SK-N-SH (cell line): ENCODE data around the gene BRMS1. TPM values are rescaled to one million over a fixed set of nuclear protein-coding genes. Genes with fewer than 3 reads are reported as not detected.

Experiments used
- CTCF ChIA-PET: fragments of 300-600, 350-600 bp; formaldehyde crosslinking; extraction: SDS; loops from one replicate; lab custom pipeline; 2021; lab: Yijun Ruan, JAX
- POLR2A ChIA-PET: fragments of 350-600 bp; sonication (Branson Sonifier 250); formaldehyde crosslinking; extraction: SDS; loops from one replicate; lab custom pipeline; 2020; ENCODE audit warnings: antibody characterized with exemption, inconsistent platforms; lab: Yijun Ruan, JAX
- DNase-seq: peaks from one replicate; pipeline ENCODE4 v3.0.0; 2012
- H2AFZ ChIP-seq: fragments of 200-600 bp; sonication (generic); 2 replicates; pipeline ENCODE4 v1.8.1; 2016; ENCODE audit warnings: antibody characterized with exemption, mild to moderate bottlenecking, low read depth
- H3F3A ChIP-seq: fragments of 200-600 bp; sonication (generic); replicated peaks from 2 replicates; pipeline ENCODE3; 2016; ENCODE audit warnings: antibody characterized with exemption, mild to moderate bottlenecking; ENCODE audit not compliant: insufficient read depth
- H3K27ac ChIP-seq, 2 experiments: fragments of 200-500 bp in 1 of 2; fragments of 200-600 bp in 1 of 2; sonication (Bioruptor generic) in 1 of 2; sonication (generic), shearing (Covaris generic) in 1 of 2; 2 replicates each; pipeline versions ENCODE4 v1.5.1 to v1.6.1; 2014 to 2016; ENCODE audit warnings: low read depth in 2 of 2, inconsistent platforms in 1 of 2, low read length in 1 of 2, mild to moderate bottlenecking in 1 of 2, mixed read lengths in 1 of 2
- H3K27me3 ChIP-seq: fragments of 200-600 bp; sonication (generic), shearing (Covaris generic); 2 replicates; pipeline ENCODE4 v1.6.1; 2016; ENCODE audit warnings: mixed run types; ENCODE audit not compliant: insufficient read depth
- H3K36me3 ChIP-seq, 2 experiments: fragments of 200-500 bp in 1 of 2; fragments of 200-600 bp in 1 of 2; sonication (Bioruptor generic) in 1 of 2; sonication (generic) in 1 of 2; replicated peaks in 1 of 2; 2 replicates each; pipeline versions ENCODE3 to v1.5.1; 2014 to 2016; ENCODE audit warnings: low read length in 1 of 2, mild to moderate bottlenecking in 1 of 2; ENCODE audit not compliant: insufficient read depth in 2 of 2, control insufficient read depth in 1 of 2
- H3K4me1 ChIP-seq, 2 experiments: fragments of 200-500 bp in 1 of 2; fragments of 200-600 bp in 1 of 2; sonication (Bioruptor generic) in 1 of 2; sonication (generic), shearing (Covaris generic) in 1 of 2; 2 replicates each; pipeline versions ENCODE4 v1.5.1 to v1.6.1; 2014 to 2016; ENCODE audit warnings: low read depth in 1 of 2, low read length in 1 of 2, mixed run types in 1 of 2; ENCODE audit not compliant: insufficient read depth in 2 of 2, control insufficient read depth in 1 of 2
- H3K4me2 ChIP-seq: fragments of 200-600 bp; sonication (generic), shearing (Covaris generic); 2 replicates; pipeline ENCODE4 v1.6.1; 2017; ENCODE audit warnings: mixed run types
- H3K4me3 ChIP-seq, 2 experiments: fragments of 200-500 bp in 1 of 2; fragments of 200-600 bp in 1 of 2; sonication (Bioruptor generic) in 1 of 2; sonication (generic), shearing (Covaris generic) in 1 of 2; 2 replicates each; pipeline versions ENCODE4 v1.5.1 to v1.8.1; 2014 to 2016; ENCODE audit warnings: low read depth in 2 of 2, inconsistent platforms in 1 of 2, low read length in 1 of 2, mild to moderate bottlenecking in 1 of 2, mixed read lengths in 1 of 2, moderate library complexity in 1 of 2
- H3K79me2 ChIP-seq: fragments of 200-600 bp; sonication (generic); 2 replicates; pipeline ENCODE4 v1.8.1; 2017; ENCODE audit warnings: mild to moderate bottlenecking; ENCODE audit not compliant: insufficient read depth
- H3K9ac ChIP-seq: fragments of 200-600 bp; sonication (generic); 2 replicates; pipeline ENCODE4 v1.6.1; 2017; ENCODE audit warnings: mixed run types
- H3K9me2 ChIP-seq: fragments of 200-600 bp; sonication (generic); 2 replicates; pipeline ENCODE4 v1.6.1; 2017; ENCODE audit warnings: mixed run types
- H3K9me3 ChIP-seq: fragments of 200-600 bp; sonication (generic); 2 replicates; pipeline ENCODE4 v1.6.1; 2017; ENCODE audit warnings: mixed run types, mild to moderate bottlenecking, moderate library complexity
- H4K20me1 ChIP-seq: fragments of 200-600 bp; sonication (generic); 2 replicates; pipeline ENCODE4 v1.6.1; 2017; ENCODE audit warnings: mild to moderate bottlenecking, mixed run types; ENCODE audit not compliant: insufficient read depth
- EP300 ChIP-seq, 2 experiments: IDR thresholded peaks; 2 replicates each; pipeline versions ENCODE4 v1.4.0 to v1.6.1; 2012; ENCODE audit warnings: borderline replicate concordance in 1 of 2, low read depth in 1 of 2, low read length in 1 of 2
- EZH2phosphoT487 ChIP-seq: fragments of 200-600 bp; sonication (generic); IDR thresholded peaks from 2 replicates; pipeline ENCODE4 v1.6.1; 2017; ENCODE audit warnings: low read depth, mixed run types, mild to moderate bottlenecking, antibody characterized with exemption, moderate library complexity, borderline replicate concordance
- FOXJ3 ChIP-seq: sonication (generic); formaldehyde crosslinking; IDR thresholded peaks from 2 replicates; pipeline ENCODE4 v1.5.1; 2020; ENCODE audit warnings: mild to moderate bottlenecking, missing genetic modification reagents
- FOXM1 ChIP-seq: IDR thresholded peaks from 2 replicates; pipeline ENCODE4 v1.4.0; 2012; ENCODE audit warnings: low read depth, mild to moderate bottlenecking
- GABPA ChIP-seq: IDR thresholded peaks from 2 replicates; pipeline ENCODE4 v1.4.0; 2012; ENCODE audit warnings: low read depth, mild to moderate bottlenecking
- GATA2 ChIP-seq: sonication (generic); formaldehyde crosslinking; IDR thresholded peaks from 2 replicates; pipeline ENCODE4 v1.5.0; 2020; ENCODE audit warnings: mild to moderate bottlenecking, missing genetic modification reagents
- JUND ChIP-seq: IDR thresholded peaks from 2 replicates; pipeline ENCODE4 v1.4.0; 2012
- MAX ChIP-seq: IDR thresholded peaks from 2 replicates; pipeline ENCODE4 v1.4.0; 2012; ENCODE audit warnings: low read depth
- MXI1 ChIP-seq: IDR thresholded peaks from 2 replicates; pipeline ENCODE4 v1.6.1; 2012; ENCODE audit warnings: mild to moderate bottlenecking, low read depth, low read length, improper control_type of control experiment
- PBX3 ChIP-seq: IDR thresholded peaks from 2 replicates; pipeline ENCODE4; 2012
- POLR2AphosphoS5 ChIP-seq: IDR thresholded peaks from 2 replicates; pipeline ENCODE4 v1.6.1; 2012; ENCODE audit warnings: low read depth, low read length
- RAD21 ChIP-seq: IDR thresholded peaks from 2 replicates; pipeline ENCODE4 v1.6.1; 2012; ENCODE audit warnings: mild to moderate bottlenecking, low read length
- RFX5 ChIP-seq: IDR thresholded peaks from 2 replicates; pipeline ENCODE4 v1.6.1; 2012; ENCODE audit warnings: mild to moderate bottlenecking, improper control_type of control experiment, low read length
- RXRA ChIP-seq: IDR thresholded peaks from 2 replicates; pipeline ENCODE4 v1.4.0; 2012; ENCODE audit warnings: low read depth, mild to moderate bottlenecking, borderline replicate concordance
- TCF12 ChIP-seq: IDR thresholded peaks from 2 replicates; pipeline ENCODE4 v1.4.0; 2012
- TEAD4 ChIP-seq: IDR thresholded peaks from 2 replicates; pipeline ENCODE4 v1.4.0; 2012; ENCODE audit warnings: mild to moderate bottlenecking, borderline replicate concordance; ENCODE audit not compliant: insufficient read depth
- ZBTB33 ChIP-seq: IDR thresholded peaks from 2 replicates; pipeline ENCODE4 v1.4.0; 2012; ENCODE audit warnings: low read depth, borderline replicate concordance
- WGBS: methylation state at CpG from one replicate; pipeline ENCODE4 v1.1.6; 2017; ENCODE audit warnings: low lambda C conversion rate; 5-methylcytosine and 5-hydroxymethylcytosine counted together
- polyA plus RNA-seq, 3 experiments: library from polyadenylated mRNA; depleted of rRNA; stranded (reverse); fragments of >200 nt; gene quantifications; 2 replicates each; pipeline ENCODE4 v1.2.3, GENCODE V29; 2012
- TF ChIP-seq, protein P1 (sequence below): IDR thresholded peaks from 2 replicates; pipeline ENCODE4 v1.6.1; 2012; ENCODE audit warnings: mild to moderate bottlenecking, low read depth, low read length, moderate library complexity
- TF ChIP-seq, protein P2 (sequence below): fragments of 200-600 bp; sonication (generic); IDR thresholded peaks from 2 replicates; pipeline ENCODE4 v1.6.1; 2017; ENCODE audit warnings: antibody characterized with exemption, mild to moderate bottlenecking, moderate library complexity

Gene BRMS1
- polyA plus RNA-seq, 1 of the 3 experiments (the other 2 are of a cell fraction): 70.0 TPM

DNA sequence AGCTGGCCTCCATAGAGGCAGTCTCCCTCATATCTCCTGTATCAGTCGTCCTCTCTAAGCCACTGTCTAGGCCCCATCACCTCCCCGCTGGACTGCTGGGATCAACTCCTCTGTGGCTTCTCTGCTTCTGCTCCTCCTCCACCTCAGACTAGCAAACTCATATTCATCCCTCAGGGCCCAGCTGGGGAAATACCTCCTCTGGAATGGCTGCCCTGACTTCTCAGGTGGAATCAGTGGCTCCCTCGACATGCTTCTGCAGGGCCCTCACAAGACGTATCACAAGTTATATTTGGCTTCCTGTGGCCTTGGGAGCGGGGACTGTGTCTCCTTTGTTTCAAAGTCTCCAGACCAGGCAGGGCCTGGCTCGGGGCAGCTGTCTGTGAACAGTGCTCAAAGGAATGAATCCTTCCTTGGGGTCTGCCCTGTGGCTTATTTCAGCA, 16.6 kb upstream of the BRMS1 start:
- no peaks in the 10 kb centered on the region for H3K9me2 ChIP-seq
- no peak for TF ChIP-seq FOXJ3
- no peak for TF ChIP-seq EP300 (IDR thresholded peaks at IDR 0.05; ENCODE audit: borderline replicate concordance in 1 of 2, low read depth in 1 of 2, low read length in 1 of 2)
- TF ChIP-seq PBX3: no peak
- no peak for TF ChIP-seq JUND
- no peak for TF ChIP-seq RFX5
- TF ChIP-seq RAD21: no peak
- TF ChIP-seq TEAD4: no peak
- no peak for TF ChIP-seq TCF12
- no peak for TF ChIP-seq EZH2phosphoT487
- TF ChIP-seq RXRA: no peak
- TF ChIP-seq, protein P1, sequence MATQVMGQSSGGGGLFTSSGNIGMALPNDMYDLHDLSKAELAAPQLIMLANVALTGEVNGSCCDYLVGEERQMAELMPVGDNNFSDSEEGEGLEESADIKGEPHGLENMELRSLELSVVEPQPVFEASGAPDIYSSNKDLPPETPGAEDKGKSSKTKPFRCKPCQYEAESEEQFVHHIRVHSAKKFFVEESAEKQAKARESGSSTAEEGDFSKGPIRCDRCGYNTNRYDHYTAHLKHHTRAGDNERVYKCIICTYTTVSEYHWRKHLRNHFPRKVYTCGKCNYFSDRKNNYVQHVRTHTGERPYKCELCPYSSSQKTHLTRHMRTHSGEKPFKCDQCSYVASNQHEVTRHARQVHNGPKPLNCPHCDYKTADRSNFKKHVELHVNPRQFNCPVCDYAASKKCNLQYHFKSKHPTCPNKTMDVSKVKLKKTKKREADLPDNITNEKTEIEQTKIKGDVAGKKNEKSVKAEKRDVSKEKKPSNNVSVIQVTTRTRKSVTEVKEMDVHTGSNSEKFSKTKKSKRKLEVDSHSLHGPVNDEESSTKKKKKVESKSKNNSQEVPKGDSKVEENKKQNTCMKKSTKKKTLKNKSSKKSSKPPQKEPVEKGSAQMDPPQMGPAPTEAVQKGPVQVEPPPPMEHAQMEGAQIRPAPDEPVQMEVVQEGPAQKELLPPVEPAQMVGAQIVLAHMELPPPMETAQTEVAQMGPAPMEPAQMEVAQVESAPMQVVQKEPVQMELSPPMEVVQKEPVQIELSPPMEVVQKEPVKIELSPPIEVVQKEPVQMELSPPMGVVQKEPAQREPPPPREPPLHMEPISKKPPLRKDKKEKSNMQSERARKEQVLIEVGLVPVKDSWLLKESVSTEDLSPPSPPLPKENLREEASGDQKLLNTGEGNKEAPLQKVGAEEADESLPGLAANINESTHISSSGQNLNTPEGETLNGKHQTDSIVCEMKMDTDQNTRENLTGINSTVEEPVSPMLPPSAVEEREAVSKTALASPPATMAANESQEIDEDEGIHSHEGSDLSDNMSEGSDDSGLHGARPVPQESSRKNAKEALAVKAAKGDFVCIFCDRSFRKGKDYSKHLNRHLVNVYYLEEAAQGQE: no peak
- TF ChIP-seq ZBTB33: no peak
- no peak for TF ChIP-seq FOXM1
- TF ChIP-seq MAX: no peak
- TF ChIP-seq POLR2AphosphoS5: no peak
- TF ChIP-seq, protein P2, sequence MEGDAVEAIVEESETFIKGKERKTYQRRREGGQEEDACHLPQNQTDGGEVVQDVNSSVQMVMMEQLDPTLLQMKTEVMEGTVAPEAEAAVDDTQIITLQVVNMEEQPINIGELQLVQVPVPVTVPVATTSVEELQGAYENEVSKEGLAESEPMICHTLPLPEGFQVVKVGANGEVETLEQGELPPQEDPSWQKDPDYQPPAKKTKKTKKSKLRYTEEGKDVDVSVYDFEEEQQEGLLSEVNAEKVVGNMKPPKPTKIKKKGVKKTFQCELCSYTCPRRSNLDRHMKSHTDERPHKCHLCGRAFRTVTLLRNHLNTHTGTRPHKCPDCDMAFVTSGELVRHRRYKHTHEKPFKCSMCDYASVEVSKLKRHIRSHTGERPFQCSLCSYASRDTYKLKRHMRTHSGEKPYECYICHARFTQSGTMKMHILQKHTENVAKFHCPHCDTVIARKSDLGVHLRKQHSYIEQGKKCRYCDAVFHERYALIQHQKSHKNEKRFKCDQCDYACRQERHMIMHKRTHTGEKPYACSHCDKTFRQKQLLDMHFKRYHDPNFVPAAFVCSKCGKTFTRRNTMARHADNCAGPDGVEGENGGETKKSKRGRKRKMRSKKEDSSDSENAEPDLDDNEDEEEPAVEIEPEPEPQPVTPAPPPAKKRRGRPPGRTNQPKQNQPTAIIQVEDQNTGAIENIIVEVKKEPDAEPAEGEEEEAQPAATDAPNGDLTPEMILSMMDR: no peak
- TF ChIP-seq GABPA: no peak
- TF ChIP-seq MXI1: no peak
- no peak for TF ChIP-seq GATA2 (CRISPR knock-in tag)
- H3K9me3 ChIP-seq: no peaks in the 10 kb centered on the region
- no peak overlapping the region for H3K9ac ChIP-seq
- H3K4me2 ChIP-seq: no peak overlapping the region
- no peaks in the 10 kb centered on the region for H3K36me3 ChIP-seq
- DNase-seq: no peak
- peaks cover 3% of the 10 kb centered on the region for H3F3A ChIP-seq
- H3K79me2 ChIP-seq: no peaks in the 10 kb centered on the region
- no peaks in the 10 kb centered on the region for H4K20me1 ChIP-seq
- CTCF ChIA-PET: interaction anchor here (1.3 to 2.6 kb wide), 4 partner anchors 24 to 50 kb away, joined by 3 to 9 read pairs (median 5); partner anchors contain the start of gene RIN1
- no peak overlapping the region for H3K27ac ChIP-seq
- H3K4me3 ChIP-seq: no peak overlapping the region
- H3K4me1 ChIP-seq: peaks cover 0 to 7% of the 10 kb centered on the region in 2 experiments; a peak in 1 of 4 replicates
- 88% methylated on average over 6 of the region's 6 CpGs for WGBS
- POLR2A ChIA-PET: no interaction called here
- no peaks in the 10 kb centered on the region for H3K27me3 ChIP-seq
- no peak overlapping the region for H2AFZ ChIP-seq
